NCI-H1417 treated with DMSO at 0.1 percent for 48 hours (cell line): ENCODE results near the gene C12orf54.
"Not testable (repeated sequence)": the region's sequence is repeated elsewhere in the genome, so short reads cannot be mapped to it uniquely, and the experiment has no call there.

Experiments used
- DNase-seq: peaks from one replicate; lab custom pipeline; 2025; lab: John Stamatoyannopoulos, UW

C12orf54 gene

DNA sequence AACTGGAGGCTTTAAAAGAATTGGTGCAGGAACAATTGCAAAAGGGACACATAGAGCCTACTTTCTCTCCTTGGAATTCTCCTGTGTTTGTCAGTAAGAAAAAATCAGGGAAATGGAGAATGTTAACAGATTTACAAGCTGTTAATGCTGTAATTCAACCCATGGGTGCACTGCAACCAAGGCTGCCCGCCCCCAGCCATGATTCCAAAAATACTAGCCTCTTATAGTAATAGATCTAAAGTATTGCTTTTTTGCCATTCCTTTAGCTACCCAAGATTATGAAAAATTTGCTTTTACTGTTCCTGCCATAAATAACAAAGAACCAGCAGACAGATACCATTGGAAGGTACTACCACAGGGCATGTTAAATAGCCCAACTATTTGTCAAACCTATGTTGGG lies 27.8 kb downstream of the C12orf54 start:
- DNase-seq, result no peak

- DNase-seq, result no peak
Measured at GRCh38 chr12:48512855-48513254, 30.6 kb downstream of the C12orf54 start.

GRCh38 chr12:48514728-48515127 lies 32.4 kb downstream of the C12orf54 start:
- DNase-seq, result no peak

- not testable (repeated sequence) for DNase-seq
Measured at GRCh38 chr12:48520381-48520780, 38.1 kb downstream of the C12orf54 start.

DNA sequence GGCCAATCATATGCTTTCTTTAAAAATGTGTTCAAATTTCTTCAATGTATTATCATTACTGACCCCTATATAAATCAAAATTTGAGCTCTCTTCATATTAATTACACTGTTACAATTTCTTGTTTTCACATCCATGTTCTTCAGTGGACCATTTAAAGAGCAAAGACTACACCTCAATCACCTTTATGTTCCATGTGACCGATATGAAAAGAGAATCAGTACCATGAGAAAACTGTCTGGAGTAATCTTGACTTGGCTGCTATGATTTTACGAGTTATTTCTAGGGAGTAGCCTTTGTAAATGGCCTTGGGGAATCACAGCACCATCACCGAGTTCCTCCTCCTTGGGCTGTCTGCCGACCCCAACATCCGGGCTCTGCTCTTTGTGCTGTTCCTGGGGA lies 43.0 kb downstream of the C12orf54 start, which contains the start of gene OR8S1:
Gene OR8S1 (plus strand): TSS at position 301 of the 400 bp plus-strand sequence. CDS start 0 bp downstream, at position 301.
- DNase-seq, result no peak

DNA sequence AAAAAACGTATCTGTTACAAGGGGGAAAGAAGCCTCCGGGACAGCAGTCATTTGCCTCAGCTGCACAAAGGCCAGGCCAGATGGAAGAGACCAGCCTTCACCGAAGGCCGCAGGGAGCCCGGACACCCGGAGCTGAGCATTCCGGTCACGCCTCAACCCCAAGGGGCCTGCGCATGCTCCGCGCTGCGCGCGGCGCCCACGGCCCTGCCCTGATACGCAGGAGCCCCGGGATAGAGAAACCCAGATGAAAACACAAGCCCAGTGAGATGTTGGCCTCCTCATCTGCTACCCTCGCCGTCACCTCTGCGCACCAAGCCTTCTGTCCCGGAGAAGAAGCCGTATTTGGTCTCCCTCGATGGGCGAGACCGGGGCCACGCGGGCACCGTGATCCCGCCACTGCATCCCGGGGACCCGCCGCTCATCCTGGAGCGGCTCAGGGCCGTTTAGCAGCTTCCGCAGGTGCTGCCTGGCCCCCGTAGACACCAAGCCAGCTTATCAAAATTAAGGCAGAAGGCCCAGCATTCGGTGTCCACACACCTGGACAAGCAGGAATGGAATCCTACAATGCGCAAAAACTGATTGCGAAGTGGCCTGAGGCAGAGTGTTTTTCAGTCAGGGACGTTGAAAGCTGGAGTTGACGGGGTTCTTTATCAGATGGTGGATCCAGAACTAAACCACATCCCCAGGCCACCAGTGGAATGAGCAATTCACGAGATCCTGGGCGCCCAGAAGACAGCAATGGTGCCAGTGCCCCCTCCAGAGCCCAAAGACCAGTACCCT lies 45.8 kb downstream of the C12orf54 start:
- DNase-seq, result no peak

DNA sequence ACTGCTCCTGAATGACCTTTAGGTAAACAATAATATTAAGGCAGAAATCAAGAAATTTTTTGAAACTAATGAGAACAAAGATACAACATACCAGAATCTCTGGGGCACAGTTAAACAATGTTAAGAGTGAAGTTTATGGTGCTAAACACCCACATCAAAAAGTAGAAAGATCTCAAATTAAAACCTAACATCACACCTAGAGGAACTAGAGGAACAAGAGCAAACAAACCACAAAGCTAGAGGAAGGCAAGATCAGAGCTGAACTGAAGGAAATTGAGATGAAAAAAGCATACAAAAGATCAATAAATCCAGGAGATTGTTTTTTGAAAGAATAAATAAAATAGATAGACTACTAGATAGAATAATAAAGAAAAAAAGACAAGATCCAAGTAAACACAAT lies 50.3 kb downstream of the C12orf54 start:
- DNase-seq, result no peak

GRCh38 chr12:48536602-48537001 lies 54.3 kb downstream of the C12orf54 start:
- DNase-seq, result no peak

GRCh38 chr12:48542300-48542928 lies 60.1 kb downstream of the C12orf54 start:
- no peak for DNase-seq

DNA sequence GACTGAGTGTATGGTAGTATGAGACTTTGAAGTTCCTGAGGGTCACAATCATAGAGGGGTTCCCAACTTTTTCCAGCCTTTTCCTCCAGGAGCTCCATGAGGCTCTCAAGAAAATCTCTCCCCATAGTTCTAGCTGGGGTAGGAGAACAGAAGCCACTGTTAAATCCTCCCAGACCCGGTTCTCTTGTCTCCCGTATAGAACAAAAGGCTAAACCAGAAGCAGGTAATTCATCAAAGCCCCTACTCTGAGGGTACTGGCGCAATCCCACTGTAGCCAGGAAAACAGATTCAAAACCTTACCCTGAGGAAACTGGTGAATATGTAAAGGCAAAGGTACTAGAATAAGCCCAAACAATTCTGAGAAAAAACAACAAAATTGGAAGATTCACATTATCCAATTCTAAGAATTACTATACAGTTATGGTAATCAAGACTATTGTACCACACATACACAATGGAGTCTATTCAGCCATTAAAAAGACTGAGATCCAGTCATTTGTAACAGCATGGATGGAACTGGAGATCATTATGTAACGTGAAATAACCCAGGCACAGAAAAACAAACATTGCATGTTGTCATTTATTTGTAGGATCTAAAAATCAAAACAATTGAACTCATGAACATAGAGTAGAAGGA lies 63.7 kb downstream of the C12orf54 start:
- no peak for DNase-seq
